GM10248 (cell line): ENCODE data around the gene TRANK1.

Experiments
- CTCF ChIA-PET: fragments of 300-600 bp; sonication (Branson Sonifier 250); formaldehyde crosslinking; extraction: SDS; loops from one replicate; lab custom pipeline; 2021; ENCODE audit warnings: antibody characterized with exemption; lab: Yijun Ruan, JAX
- POLR2A ChIA-PET: fragments of 350-650 bp; sonication (Branson Sonifier 250); formaldehyde crosslinking; extraction: SDS; loops from one replicate; lab custom pipeline; 2020; ENCODE audit warnings: antibody characterized with exemption; lab: Yijun Ruan, JAX
- DNase-seq: peaks from one replicate; pipeline ENCODE4 v3.0.0; 2012; ENCODE audit errors: extremely low spot score
- TF ChIP-seq, protein P1 (sequence below): IDR thresholded peaks from 2 replicates; pipeline ENCODE4 v1.5.1; 2012; ENCODE audit warnings: mild to moderate bottlenecking, low read depth; ENCODE audit errors: extremely low read depth, missing control alignments, control extremely low read depth

TRANK1 gene

DNA sequence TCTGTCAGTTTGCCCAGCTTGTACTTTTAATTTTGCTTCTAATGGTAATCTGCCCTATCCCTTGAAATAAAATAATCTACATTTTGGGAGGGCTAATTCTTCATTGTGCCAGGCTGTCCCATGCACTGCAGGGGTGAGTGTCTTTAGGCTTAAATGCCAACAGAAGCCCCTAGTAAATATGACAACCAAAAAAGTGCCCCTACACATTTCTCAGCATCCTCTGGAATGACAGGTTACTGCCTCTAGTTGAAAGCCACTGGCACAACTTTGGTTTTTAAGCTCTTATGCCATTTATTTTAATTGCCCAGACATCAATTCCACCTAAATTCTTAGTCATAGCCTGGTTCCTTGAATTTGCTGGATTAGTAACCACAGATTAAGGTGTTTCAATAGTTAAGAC is 44.7 kb upstream of the TRANK1 start:
- ChIA-PET POLR2A (interaction anchor here (1.6 kb wide), 1 partner anchor 16 kb away, joined by 4 read pairs; no protein-coding TSS in a partner anchor), CTCF (interaction anchor here (0.7 to 2.1 kb wide), 3 partner anchors 11 to 74 kb away, joined by 3 to 15 read pairs (median 3); no protein-coding TSS in a partner anchor)
- TF ChIP-seq, protein P1, sequence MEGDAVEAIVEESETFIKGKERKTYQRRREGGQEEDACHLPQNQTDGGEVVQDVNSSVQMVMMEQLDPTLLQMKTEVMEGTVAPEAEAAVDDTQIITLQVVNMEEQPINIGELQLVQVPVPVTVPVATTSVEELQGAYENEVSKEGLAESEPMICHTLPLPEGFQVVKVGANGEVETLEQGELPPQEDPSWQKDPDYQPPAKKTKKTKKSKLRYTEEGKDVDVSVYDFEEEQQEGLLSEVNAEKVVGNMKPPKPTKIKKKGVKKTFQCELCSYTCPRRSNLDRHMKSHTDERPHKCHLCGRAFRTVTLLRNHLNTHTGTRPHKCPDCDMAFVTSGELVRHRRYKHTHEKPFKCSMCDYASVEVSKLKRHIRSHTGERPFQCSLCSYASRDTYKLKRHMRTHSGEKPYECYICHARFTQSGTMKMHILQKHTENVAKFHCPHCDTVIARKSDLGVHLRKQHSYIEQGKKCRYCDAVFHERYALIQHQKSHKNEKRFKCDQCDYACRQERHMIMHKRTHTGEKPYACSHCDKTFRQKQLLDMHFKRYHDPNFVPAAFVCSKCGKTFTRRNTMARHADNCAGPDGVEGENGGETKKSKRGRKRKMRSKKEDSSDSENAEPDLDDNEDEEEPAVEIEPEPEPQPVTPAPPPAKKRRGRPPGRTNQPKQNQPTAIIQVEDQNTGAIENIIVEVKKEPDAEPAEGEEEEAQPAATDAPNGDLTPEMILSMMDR = no peak
- DNase-seq = no peak

DNA sequence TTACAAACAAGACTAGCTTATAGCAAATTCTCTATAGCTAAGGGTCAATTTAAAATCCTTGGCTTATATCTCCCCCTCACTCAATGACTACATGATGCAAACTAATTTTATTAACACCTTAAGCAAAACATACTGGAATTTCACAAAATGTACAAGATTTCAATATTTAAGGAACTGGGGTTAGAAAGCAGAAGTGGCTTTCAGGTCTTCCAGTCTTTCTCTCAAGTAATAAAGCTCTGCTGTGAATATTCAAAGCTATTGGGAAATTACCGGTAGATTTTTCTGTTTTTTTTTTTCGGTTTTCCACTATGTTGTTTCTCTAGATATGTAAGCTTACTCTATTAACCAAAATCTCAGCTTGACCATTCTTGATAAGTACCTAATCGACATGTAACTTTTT is 44.2 kb upstream of the TRANK1 start:
- ChIA-PET CTCF (interaction anchor here (0.6 to 2.1 kb wide), 5 partner anchors 11 to 420 kb away, joined by 3 to 15 read pairs (median 3); no protein-coding TSS in a partner anchor), POLR2A (interaction anchor here (0.6 to 1.6 kb wide), 4 partner anchors 15 to 151 kb away, joined by 3 to 9 read pairs (median 6); no protein-coding TSS in a partner anchor)
- no peak for DNase-seq
- TF ChIP-seq, protein P1 = no peak

DNA sequence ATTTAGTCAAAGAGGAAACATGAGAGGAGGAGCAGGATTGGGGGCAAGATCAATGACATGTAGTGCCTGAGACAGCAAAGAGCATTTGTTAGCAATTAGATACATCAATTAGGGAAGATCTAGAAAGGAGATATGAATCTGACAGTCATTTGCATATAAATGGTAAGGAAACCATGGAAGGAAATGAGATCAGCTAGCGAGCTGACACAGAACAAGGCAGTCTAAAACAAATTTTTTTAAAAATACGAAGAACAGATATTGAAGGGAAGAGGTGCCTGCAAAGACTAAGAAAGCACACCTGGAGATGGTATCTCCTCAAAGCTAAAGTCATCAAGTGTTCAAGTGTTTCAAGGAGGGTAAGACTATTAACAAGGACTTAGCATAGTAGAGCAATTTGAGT is 43.5 kb upstream of the TRANK1 start:
- TF ChIP-seq, protein P1 = no peak
- no peak for DNase-seq
- POLR2A ChIA-PET = interaction anchor here (0.8 to 1.6 kb wide), 2 partner anchors 15 to 65 kb away, joined by 3 to 4 read pairs; no protein-coding TSS in a partner anchor
- CTCF ChIA-PET = interaction anchor here (0.6 to 2.1 kb wide), 4 partner anchors 15 to 420 kb away, joined by 3 to 15 read pairs (median 3); no protein-coding TSS in a partner anchor

DNA sequence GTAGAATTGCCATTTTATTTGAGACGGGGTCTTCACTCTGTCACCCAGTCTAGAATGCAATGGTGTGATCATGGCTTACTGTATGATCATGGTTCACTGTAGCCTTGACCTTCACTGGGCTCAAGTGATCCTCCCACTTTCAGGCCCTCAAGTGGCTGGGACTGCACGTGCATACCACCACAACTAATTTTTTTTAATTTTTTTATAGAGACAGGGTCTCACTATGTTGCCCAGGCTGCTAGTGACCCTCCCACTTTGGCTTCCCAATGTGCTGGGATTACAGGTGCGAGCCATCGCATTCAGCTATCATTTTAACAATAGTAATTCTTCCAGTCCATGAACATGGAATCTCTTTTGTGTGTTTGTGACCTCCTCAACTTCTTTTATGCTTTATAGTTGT is 36.2 kb upstream of the TRANK1 start:
- ChIA-PET CTCF (interaction anchor here (1.0 kb wide), 1 partner anchor 11 kb away, joined by 3 read pairs; no protein-coding TSS in a partner anchor), POLR2A (no interaction called here)
- TF ChIP-seq, protein P1 = no peak
- no peak for DNase-seq

DNA sequence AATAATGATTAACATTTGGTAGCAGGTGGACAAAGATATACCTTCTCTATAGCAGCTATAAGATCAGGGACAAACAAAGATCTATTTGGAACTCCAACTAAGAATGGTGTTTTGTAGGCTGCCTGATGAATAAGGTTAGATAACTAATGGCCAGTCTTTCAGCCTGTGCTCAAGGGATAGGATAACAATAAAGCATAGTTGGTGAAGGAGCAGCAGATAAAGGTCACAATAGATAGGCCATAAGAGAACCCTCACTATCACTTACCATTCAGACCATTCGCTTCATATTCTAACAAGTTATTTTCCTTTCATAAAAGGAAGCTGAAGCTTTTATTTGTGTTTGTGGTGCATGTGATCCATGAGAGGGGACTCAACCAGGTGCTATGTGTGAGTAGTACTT is 28.3 kb upstream of the TRANK1 start:
- POLR2A ChIA-PET = interaction anchor here (0.8 to 2.1 kb wide), 2 partner anchors 16 to 20 kb away, joined by 4 read pairs; partner anchors contain the start of genes EPM2AIP1 and MLH1
- TF ChIP-seq, protein P1 = no peak
- no peak for DNase-seq
- CTCF ChIA-PET = interaction anchor here (1.1 to 7.5 kb wide), 5 partner anchors 9 to 97 kb away, joined by 3 to 83 read pairs (median 4); no protein-coding TSS in a partner anchor

DNA sequence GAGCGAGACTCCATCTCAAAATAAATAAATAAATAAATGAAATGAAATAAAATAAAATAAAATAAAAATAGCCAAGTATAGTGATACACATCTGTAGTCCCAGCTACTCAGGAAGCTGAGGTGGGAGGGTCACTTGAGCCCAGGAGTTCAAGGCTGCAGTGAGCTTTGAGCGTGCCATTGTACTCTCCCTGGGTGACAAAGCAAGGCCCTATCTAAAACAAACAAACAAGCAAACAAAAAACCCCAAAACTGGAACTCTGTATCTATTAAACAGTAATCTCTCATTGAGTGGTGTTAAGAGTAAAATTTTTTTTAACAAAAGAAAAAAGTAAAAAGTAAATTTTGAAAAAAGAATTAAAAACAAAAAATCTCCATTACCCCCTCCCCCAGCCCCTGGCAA is 27.3 kb upstream of the TRANK1 start:
- POLR2A ChIA-PET = no interaction called here
- DNase-seq = no peak
- CTCF ChIA-PET = interaction anchor here (7.5 kb wide), 1 partner anchor 13 kb away, joined by 83 read pairs; no protein-coding TSS in a partner anchor

More for the DNA sequence above, 27.3 kb upstream of the TRANK1 start:
- TF ChIP-seq, protein P1 = no peak
